Left colon (tissue), 2 donors: Measurements from ENCODE around the gene SHISA7. TPM values are rescaled to one million over a fixed set of nuclear protein-coding genes. Genes with fewer than 3 reads are reported as not detected.

Experiments used
- ATAC-seq: fragments of 200-7000 bp; cut with Tn5 transposase; one replicate; pipeline ENCODE4 v1.9.1; 2020; ENCODE audit warnings: mild to moderate bottlenecking, moderate library complexity
- DNase-seq, 2 donors: peaks; one replicate each; pipeline ENCODE4 v3.0.0-alpha.2; 2020
- intact Hi-C, 2 donors: fragments of 100-400 bp; cut with DNase I in 1 of 2; cut with micrococcal nuclease in 1 of 2; formaldehyde crosslinking; loops; one replicate each; pipeline versions ENCODE4 v1.11.2 to v1.14.0; 2022; cut with DNase I, micrococcal nuclease
- total RNA-seq, 2 donors: library from RNA; stranded (reverse); fragmentation: NEBNext Ultra II Directional; extraction: Animal tissue kit (Norgen Biotek cat#: 25700); gene quantifications; one replicate each; pipeline ENCODE4 v1.2.1, GENCODE V29; 2021
- donor health status: DM: no; HTN: no; CAD: no.
- donor health status: DM: yes; HTN: yes; CAD: no.

Gene SHISA7
- total RNA-seq, 2 donors from 2014 or later: not detected

DNA sequence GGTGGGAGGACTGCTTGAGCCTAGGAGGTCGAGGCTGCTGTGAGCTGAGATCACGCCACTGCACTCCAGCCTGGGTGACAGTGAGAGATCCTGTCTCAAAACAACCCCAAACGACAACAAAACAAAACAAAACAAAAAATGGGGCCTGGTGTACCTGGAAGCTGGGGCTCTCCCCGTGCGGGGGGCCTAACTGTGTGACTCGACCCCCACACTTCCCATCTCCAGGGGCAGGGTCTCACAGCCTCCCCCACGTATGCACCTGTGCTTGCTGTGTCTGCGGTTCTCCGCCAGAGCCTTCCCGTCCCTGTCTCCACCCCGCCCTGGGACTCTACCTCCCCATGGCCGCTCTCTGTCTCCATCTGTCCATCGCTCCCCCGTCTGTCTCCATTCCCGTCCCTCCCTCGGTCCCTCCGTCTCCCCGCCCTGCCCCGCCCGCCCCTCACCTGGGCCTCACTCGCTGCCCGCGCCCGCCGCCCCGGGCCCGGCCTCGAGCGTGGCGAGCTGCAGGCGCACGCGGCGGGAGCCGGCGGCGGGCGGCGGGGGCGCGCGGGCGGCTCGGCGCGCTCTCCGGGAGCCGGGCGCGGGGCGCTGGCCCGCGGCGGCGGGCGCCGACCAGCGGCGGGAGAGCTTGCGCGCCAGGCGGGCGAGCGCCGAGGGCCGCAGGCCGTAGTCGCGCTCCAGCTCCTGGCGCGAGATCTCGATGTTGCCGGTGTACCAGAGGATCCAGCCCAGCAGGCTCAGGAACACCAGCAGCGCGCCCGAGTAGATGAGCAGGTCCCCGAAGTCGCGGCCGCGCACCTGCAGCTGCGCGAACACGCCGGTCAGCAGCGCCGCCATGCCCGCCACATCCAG, 59.6 kb downstream of the SHISA7 start:
- intact Hi-C loops: no loop called here
- ATAC-seq (peak; percentile 9), DNase-seq (peak; percentile 59 to 67)

- intact Hi-C loops: no loop called here
- DNase-seq (no peak), ATAC-seq (no peak)
These were observed 60.5 kb downstream of the SHISA7 start for GRCh38 chr19:55382522-55383054.

DNA sequence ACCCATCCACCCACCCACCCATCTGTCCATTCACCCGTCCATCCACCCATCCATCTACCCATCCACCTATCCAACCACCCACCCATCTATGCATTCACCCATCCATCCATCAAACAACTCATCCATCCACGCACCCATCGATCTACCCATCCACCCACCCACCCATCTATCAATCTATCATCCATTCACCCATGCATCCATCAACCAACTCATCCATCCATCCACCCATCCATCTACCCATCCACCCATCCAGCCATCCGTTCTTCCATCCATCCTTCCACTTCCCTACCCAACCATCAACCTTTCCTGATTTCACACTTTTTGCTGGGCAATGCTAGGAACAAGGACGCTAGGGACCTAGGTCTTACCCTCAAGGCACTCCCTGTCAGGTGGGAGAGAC, 61.1 kb downstream of the SHISA7 start:
- intact Hi-C loops: no loop called here
- no peak for ATAC-seq

GRCh38 chr19:55379174-55379573, 63.9 kb downstream of the SHISA7 start:
- intact Hi-C loops: loop anchor here in 1 of 2 donors (10.0 kb wide), 1 partner anchor 74 kb away; no protein-coding TSS in a partner anchor

More for the DNA sequence above, 61.1 kb downstream of the SHISA7 start:
- DNase-seq: no peak

More at GRCh38 chr19:55379174-55379573, 63.9 kb downstream of the SHISA7 start:
- DNase-seq (no peak), ATAC-seq (no peak)

Other genes starting within 250 kb of the SHISA7 start
- gene PTPRH, start 233.8 kb downstream of the SHISA7 start, total RNA-seq: 100 to 1,000 TPM in 1 of 2 donors, 10 to 100 TPM in 1; 95.7 to 104 TPM
- gene TMEM86B, start 214.5 kb downstream of the SHISA7 start, total RNA-seq: 1 to 10 TPM; 2.2 to 2.9 TPM
- gene PPP6R1, start 184.3 kb downstream of the SHISA7 start, total RNA-seq: 10 to 100 TPM; 56.6 to 59.5 TPM
- 10 to 100 TPM; 28.4 to 35.2 TPM for gene HSPBP1, start 163.2 kb downstream of the SHISA7 start, total RNA-seq
- 1 to 10 TPM in 1 of 2 donors, under 1 TPM in 1; 0.95 to 1.3 TPM for gene BRSK1, start 159.3 kb downstream of the SHISA7 start, total RNA-seq
- gene TMEM150B, start 118.0 kb downstream of the SHISA7 start, total RNA-seq: 10 to 100 TPM; 50.2 to 54.6 TPM
- gene KMT5C, start 103.4 kb downstream of the SHISA7 start, total RNA-seq: 10 to 100 TPM; 19.0 to 20.7 TPM
- gene COX6B2, start 88.6 kb downstream of the SHISA7 start, total RNA-seq: 10 to 100 TPM; 23.0 to 27.6 TPM
- not detected for gene GARIN5B, start 80.0 kb downstream of the SHISA7 start, total RNA-seq
- under 1 TPM; 0.31 to 0.46 TPM for gene IL11, start 72.8 kb downstream of the SHISA7 start, total RNA-seq
- gene TMEM190, start 66.5 kb downstream of the SHISA7 start, total RNA-seq: not detected
- 10 to 100 TPM; 83.4 to 89.4 TPM for gene TMEM238, start 59.0 kb downstream of the SHISA7 start, total RNA-seq
- 1,000 to 10,000 TPM; 1,151 to 1,179 TPM for gene RPL28, start 57.4 kb downstream of the SHISA7 start, total RNA-seq
- 10 to 100 TPM; 20.9 to 33.7 TPM for gene UBE2S, start 35.5 kb downstream of the SHISA7 start, total RNA-seq
- 100 to 1,000 TPM in 1 of 2 donors, 10 to 100 TPM in 1; 63.5 to 115 TPM for gene ISOC2, start 18.3 kb upstream of the SHISA7 start, total RNA-seq
- not detected for gene C19orf85, start 21.5 kb upstream of the SHISA7 start, total RNA-seq
- gene ZNF628, start 33.3 kb upstream of the SHISA7 start, total RNA-seq: 10 to 100 TPM in 1 of 2 donors, 1 to 10 TPM in 1; 8.0 to 10.3 TPM
- 1 to 10 TPM; 4.0 to 4.8 TPM for gene NAT14, start 41.9 kb upstream of the SHISA7 start, total RNA-seq
- gene SSC5D, start 45.1 kb upstream of the SHISA7 start, total RNA-seq: 1 to 10 TPM; 2.6 to 5.8 TPM
- not detected for gene SBK2, start 93.8 kb upstream of the SHISA7 start, total RNA-seq
- not detected for gene SBK3, start 102.2 kb upstream of the SHISA7 start, total RNA-seq
- 1 to 10 TPM; 5.3 to 7.3 TPM for gene ZNF579, start 137.5 kb upstream of the SHISA7 start, total RNA-seq
- gene FIZ1, start 156.2 kb upstream of the SHISA7 start, total RNA-seq: 10 to 100 TPM; 14.7 to 15.5 TPM
- gene ZNF524, start 157.0 kb upstream of the SHISA7 start, total RNA-seq: 10 to 100 TPM; 26.6 to 36.4 TPM
- gene ZNF865, start 162.3 kb upstream of the SHISA7 start, total RNA-seq: 10 to 100 TPM; 13.0 to 13.6 TPM
- gene ZNF784, start 181.3 kb upstream of the SHISA7 start, total RNA-seq: 10 to 100 TPM in 1 of 2 donors, 1 to 10 TPM in 1; 8.6 to 11.6 TPM
- gene ZNF580, start 197.7 kb upstream of the SHISA7 start, total RNA-seq: 10 to 100 TPM; 22.5 to 23.3 TPM
- 10 to 100 TPM; 15.2 to 18.7 TPM for gene ZNF581, start 200.3 kb upstream of the SHISA7 start, total RNA-seq
- 1 to 10 TPM; 6.2 to 6.7 TPM for gene CCDC106, start 204.9 kb upstream of the SHISA7 start, total RNA-seq
- gene U2AF2, start 211.7 kb upstream of the SHISA7 start, total RNA-seq: 100 to 1,000 TPM; 142 to 167 TPM
- gene EPN1, start 231.9 kb upstream of the SHISA7 start, total RNA-seq: 100 to 1,000 TPM; 235 to 239 TPM